ENCODE measurements around the gene MAD1L1.

MAD1L1 gene

DNA sequence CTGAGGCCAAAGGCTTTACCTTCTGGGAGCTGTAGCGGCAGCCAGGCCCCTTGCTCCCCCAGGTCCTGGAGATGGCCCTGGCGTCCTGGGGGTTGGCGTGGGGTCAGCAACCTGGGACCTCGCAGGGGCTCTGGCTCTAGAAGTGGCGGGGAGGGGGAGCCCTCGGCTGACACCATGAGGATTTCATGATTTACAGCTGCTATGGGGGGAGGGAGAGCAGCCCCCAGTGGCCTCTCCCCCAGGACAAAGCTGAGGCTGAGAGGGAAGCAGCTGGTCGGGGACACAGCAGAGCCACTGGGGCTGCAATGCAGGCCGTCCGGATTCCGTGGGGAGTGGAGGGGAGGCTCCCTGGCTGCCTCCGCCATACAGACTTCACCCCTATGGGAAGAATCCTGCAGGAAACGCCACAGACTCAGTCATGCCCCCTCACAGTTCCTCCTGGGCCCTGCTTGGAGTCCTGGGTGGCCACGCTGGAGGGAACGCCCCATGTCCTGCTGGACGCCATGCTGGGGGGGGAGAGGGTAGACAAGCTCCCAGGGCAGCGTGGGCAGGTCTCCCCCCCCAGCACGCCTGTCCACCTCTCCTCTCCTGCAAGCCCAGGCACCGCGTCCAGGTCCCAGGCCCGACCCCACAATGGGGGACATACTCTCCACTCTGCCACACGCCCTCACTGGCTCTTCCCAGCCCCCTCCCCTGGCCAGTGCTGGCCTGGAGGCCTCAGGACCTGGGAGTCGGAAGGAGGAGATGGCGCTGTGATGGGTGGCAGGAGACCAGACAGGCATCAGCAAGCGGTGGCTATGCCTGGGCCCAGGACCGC is 319.1 kb downstream of the MAD1L1 start:
- no peak for DNase-seq (ENCODE audit: low read depth)

DNA sequence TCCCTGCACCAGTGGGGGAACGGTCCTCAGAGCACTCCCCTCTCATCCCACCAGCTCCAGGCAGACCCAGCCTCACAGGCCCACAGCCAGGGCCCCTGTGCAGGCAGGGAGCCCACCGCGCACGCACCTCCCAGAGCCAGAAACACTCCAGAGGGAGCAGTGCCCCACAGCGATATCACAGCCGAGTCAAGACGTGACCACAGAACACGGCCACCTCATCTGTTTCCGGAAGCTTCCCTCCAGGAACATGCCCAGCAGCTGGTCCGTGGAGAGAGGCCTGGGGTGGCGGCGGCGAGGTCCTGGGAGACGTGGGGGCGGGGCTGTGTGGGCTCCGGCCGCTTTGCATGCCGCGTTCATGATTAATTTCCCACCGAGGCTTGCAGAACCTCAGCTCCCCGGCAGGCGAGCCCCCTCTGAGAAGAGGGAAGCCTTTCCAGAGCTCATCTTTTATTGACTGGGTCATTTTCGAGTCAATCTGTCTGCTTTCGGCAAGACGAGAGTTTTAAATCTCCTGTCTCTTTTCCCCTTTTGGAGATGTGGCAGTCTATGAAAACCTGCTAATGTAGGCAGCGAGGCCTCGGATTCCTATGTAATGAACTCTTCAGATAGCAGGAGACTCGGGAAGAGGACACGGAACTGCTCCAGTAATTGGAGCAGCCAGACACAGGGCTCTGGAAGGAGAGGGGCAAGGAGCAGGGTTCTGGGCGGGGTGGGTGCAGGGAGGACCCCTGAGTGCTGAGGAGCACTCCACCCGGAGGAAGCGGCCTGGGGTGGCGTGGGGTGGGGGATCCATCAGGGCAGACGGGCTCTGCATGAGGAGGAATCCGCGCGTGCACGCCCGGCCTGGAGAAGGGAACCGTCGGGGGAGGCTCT is 319.9 kb downstream of the MAD1L1 start:
- DNase-seq (ENCODE audit: low read depth), result no peak

- no peak for DNase-seq (ENCODE audit: low read depth)
Observed at GRCh38 chr7:1911571-1911970, 321.2 kb downstream of the MAD1L1 start.

DNA sequence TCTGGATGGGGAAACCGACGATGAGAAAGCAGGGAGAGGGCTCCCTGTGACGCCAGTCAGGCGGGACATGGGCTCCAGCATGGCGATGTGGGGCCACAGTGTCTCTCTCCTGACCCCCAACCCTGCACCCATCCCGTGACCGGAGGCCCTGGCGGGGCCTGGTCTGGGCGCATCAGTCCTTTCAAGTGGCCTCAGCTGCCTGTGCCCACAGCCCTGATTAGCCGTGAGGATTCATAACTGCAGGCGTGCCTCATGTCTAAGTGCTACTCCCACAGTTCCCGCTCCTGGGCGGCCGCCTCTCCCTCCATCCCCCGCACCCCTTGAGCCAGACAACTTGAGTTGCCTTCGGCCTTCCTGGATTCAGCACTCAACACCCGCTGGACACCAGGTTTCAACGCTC is 321.9 kb downstream of the MAD1L1 start:
- no peak for DNase-seq (ENCODE audit: low read depth)

DNA sequence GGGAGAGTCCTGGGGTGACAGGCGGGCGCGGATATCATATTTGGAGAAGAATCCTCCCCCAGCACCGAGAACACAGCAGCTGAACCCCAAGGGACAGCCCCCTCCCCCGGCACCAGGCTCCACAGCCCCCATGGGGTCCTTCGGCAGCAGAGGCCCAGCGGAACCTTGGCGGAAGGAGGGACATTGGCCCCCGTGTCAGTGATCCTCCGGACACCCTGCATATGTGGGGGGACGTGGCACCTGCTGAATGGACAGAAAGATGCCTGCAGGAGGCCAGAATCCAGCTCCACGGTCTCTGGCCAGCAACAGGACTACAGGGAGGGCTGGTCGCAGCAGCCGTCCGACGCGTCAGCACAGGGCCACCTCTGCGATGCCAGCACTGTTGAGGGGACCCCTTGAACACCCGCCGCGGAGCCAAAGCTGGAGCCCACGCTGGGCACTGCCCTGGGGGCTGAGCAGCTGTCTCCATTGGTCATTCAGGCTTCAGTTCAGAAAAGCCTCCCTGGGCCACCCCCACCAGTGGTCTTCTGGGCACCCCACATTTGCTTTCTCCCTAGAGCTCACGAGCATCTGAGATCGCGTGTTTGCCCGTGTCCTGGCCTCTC is 322.6 kb downstream of the MAD1L1 start:
- DNase-seq (ENCODE audit: low read depth), result no peak

DNA sequence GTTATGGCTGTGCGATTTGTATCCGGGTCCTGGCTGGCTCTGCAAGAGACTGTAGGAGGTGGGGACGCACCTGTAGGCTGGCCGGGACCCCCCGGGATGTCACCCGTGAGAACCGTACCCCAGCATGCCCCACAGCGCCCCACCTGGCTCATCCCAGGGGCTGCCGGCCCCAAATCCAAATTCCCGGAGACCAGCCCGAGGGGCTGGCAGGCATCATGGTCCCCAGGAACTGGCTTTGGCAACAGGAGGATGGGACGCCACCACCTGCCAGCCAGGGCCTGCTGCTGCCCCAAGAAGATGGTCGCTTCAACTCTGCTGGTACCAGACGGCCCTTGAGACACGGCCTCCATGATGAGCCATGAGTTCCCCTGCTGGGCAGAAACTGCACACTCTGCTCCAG is 323.3 kb downstream of the MAD1L1 start:
- no peak for DNase-seq (ENCODE audit: low read depth)

DNA sequence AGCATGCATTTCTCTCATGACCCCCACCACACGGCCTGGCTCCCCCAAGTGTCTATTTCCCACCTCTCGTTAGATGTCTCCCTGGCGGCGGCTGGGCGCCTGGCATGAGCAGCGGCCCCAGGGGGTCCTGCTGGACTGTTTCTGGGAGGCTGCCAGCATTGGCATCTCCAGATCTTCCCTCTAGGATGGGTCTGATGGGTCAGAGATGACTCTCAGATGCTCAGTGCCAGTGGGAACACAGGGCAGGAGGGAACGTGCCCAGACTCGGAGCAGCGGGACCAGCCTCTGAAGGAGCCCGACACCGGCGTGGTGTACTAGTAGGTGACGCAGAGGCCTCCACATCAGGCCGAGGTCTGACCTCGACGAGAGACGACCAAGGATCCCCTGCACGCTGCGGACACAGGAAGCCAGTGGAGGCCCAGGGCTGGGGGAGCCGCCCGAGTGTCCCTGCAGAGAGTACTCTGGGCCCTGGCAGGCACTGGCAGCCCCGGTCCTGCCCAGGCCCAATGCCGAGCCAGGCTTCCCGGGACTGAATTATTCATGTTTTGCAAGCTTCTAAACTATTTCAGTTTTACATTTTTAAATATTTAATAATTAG is 323.8 kb downstream of the MAD1L1 start:
- DNase-seq (ENCODE audit: low read depth), result no peak

GRCh38 chr7:1907751-1908365 is 324.9 kb downstream of the MAD1L1 start:
- no peak for DNase-seq (ENCODE audit: low read depth)

- no peak for DNase-seq (ENCODE audit: low read depth)
Observed at GRCh38 chr7:1906988-1907745, 325.6 kb downstream of the MAD1L1 start.

DNA sequence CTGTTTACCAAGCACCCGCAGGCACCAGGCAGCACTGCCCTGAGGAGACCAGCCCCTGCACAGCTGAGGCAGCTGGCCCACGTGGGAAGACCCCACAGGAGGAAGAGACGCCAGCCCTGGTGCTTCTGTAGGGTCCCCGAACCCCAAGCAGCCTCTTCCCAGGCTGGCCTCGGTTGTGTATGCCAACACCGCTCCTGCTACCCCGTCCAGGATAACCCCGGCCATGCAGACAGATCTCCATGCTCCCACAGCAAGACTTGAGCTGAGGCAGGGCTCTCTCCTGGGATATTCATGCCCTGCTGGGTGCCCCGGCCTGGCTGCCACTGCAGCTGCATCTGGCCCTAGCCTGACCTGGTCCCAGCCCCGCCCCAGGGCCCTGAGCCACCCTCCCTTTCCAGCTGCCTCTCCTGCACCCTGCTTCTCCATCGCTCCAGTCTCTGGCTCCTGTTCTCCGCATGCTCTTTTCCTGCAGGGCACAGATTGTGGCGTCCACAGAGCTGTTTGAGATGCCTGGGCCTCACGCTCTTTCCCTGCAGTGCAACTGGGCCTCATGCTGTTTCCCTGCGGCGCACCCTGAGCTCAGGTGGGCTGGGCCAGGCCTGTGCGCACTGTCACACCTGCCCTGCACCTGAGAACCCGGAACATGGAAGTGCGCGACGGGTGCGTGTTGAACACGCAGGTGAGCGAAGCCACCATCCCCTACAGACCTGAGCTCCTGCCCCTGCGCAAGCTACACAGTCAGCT is 326.5 kb downstream of the MAD1L1 start:
- no peak for DNase-seq (ENCODE audit: low read depth)

GRCh38 chr7:1902231-1902855 is 330.4 kb downstream of the MAD1L1 start:
- DNase-seq (ENCODE audit: low read depth), result no peak

DNA sequence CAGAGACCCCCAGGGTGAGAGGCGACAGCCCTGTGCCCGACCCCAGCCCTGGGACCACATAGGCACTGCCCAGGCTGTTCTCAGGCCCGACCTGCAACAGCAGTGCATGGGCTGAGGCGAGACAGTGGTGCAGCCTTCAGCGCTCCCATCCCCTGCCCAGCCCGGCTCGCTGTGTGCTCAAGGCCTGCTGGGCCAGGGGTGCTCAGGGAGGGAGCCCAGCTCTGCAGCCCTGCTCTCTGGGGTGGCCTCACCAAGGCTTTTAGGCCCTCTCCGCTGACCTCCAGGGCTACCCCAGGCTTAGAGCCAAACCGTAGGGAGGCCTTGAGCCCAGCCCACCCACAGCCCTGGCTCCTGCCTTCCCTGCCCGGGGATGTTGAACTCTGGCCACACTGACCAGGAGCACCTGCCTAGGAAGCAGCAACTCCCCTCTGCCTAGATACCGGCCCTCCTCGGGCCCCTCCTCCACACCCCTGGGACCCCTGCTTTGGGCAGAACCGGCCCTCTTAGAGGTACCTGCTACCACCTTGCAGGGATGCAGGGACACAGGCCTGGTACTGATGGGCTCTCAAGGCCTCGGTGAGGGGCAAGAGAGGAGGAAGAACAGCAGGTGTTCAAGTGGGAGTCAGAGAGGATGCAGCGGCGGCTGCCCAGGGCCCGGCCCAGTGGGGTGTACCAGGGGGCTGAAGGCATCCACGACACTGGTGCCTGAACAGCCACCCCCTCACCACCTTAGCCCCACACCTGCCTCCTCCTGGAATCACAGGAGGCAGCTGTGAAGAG is 331.1 kb downstream of the MAD1L1 start:
- DNase-seq (ENCODE audit: low read depth), result no peak

GRCh38 chr7:1900847-1901246 is 331.9 kb downstream of the MAD1L1 start:
- DNase-seq (ENCODE audit: low read depth), result no peak

GRCh38 chr7:1899951-1900762 is 332.6 kb downstream of the MAD1L1 start:
- no peak for DNase-seq (ENCODE audit: low read depth)

DNA sequence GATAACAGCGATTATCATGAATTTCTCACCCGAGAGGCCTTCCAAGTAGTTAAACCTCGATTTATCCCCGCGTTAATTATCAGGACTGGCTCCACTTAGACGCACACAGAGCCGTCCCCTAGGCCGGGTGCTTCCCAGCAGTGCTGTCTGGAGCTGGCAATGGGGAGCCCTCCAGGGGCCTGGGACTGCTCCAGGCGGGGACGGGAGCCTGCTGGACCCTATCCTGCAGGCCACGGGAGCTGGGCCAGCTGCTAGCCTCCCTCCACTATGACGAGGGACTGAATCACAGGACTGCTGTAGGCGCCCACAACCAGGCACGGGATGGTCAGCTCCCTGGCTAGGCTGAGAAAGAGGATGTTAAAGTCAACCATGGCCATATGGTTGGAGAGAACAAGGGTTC is 333.5 kb downstream of the MAD1L1 start:
- no peak for DNase-seq (ENCODE audit: low read depth)

DNA sequence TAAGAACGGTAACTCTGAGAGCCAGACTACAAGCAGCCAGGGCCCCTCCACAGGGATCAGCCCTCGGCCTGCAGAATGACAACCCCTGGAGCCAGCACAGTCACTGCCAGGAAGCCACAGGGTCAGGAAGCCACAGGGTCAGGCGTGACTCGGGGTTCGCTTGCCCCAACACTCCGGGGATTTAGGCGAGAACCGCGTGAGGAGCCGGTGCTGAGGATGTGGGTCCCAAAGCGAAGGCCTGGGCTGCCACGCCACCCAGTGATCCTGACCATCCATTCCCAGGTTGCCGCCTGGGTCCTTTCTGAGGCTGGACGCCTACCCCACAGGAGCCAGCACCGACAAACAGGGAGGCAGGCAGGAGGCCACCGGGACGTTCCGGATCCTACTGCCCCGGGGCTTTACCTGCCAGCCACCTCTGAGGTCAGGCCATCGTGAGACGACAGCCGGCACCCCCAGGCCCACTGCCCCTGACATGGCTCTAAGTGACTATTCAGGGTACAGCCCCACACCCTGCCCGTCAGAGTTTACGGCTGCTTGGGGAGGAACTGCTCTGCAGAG is 334.0 kb downstream of the MAD1L1 start:
- no peak for DNase-seq (ENCODE audit: low read depth)

- no peak for DNase-seq (ENCODE audit: low read depth)
Observed at GRCh38 chr7:1897861-1898627, 334.7 kb downstream of the MAD1L1 start.
